Type B pancreatic cell (in vitro differentiated cells): ENCODE results near the gene RPS19. TPM values are rescaled to one million over a fixed set of nuclear protein-coding genes. Genes with fewer than 3 reads are reported as not detected.
"Not testable (repeated sequence)": the region's sequence is repeated elsewhere in the genome, so short reads cannot be mapped to it uniquely, and the experiment has no call there.

Experiments
- DNase-seq: peaks from one replicate; pipeline ENCODE4 v3.0.0; 2021; ENCODE audit warnings: mixed read lengths; ENCODE audit not compliant: unreplicated experiment; ENCODE audit errors: extremely low spot score
- H3K27ac Mint-ChIP-seq: 2 replicates; pipeline ENCODE4 v1.8.0; 2021; ENCODE audit warnings: mild to moderate bottlenecking, mixed read lengths
- H3K27me3 Mint-ChIP-seq: 2 replicates; pipeline ENCODE4 v1.8.0; 2021; ENCODE audit warnings: mixed read lengths
- H3K36me3 Mint-ChIP-seq: 2 replicates; pipeline ENCODE4 v1.8.0; 2021; ENCODE audit warnings: mixed read lengths
- H3K4me1 Mint-ChIP-seq: one replicate; pipeline ENCODE4 v1.8.0; 2021; ENCODE audit warnings: mixed read lengths; ENCODE audit not compliant: unreplicated experiment
- H3K4me3 Mint-ChIP-seq: 2 replicates; pipeline ENCODE4 v1.8.0; 2021; ENCODE audit warnings: mild to moderate bottlenecking, mixed read lengths
- H3K9me3 Mint-ChIP-seq: 2 replicates; pipeline ENCODE4 v1.8.0; 2021; ENCODE audit warnings: mixed read lengths
- CTCF ChIP-seq: fragments of 200-600 bp; sonication (generic); conservative IDR thresholded peaks from 2 replicates; pipeline ENCODE4 v1.5.0; 2021; ENCODE audit warnings: antibody characterized with exemption, mild to moderate bottlenecking
- total RNA-seq: library from RNA; stranded (reverse); gene quantifications from 2 replicates; pipeline ENCODE4 v1.2.1, GENCODE V29; 2021; ENCODE audit warnings: low replicate concordance

RPS19 gene
- total RNA-seq, 1 donor from 2014 or later: 3,159 TPM

DNA sequence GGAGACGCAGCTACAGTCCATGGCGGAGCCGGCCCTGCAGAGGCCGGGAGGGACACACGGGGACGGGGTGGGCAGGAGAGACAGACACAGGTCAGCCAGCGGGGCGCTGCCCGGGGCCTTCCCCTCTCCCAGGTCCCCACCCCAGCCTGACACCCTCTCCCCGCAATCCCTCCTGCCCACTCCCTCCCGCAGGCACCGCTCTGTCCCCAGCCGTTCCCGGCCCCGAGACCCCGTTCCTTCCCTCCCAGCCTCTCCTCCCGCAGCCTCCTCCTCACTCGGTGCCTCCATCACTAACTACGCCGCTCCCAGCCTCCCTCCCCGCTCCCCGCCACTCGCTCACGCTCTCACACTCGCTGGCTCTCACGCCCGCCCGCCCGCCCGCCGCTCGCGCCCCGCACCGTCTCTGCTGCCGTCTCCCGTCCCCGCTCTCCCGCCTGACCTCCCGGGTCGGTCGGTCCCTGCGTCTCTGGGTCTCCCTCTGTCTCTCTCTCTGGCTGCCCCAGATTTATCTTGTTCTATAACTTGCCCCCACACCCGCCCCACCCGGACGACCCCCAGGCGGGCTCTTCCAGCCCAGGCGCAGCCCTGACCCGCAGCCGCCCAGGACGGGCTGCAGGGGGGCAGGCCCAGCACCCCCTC, 53.0 kb downstream of the RPS19 start:
- no peak for TF ChIP-seq CTCF
- H3K36me3 Mint-ChIP-seq: no peaks in the 10 kb centered on the region
- no peaks in the 10 kb centered on the region for H3K9me3 Mint-ChIP-seq
- no peak overlapping the region for H3K4me3 Mint-ChIP-seq
- H3K27me3 Mint-ChIP-seq: peaks cover 50% of the 10 kb centered on the region
- no peak overlapping the region for H3K27ac Mint-ChIP-seq
- no peak for DNase-seq
- H3K4me1 Mint-ChIP-seq: no peaks in the 10 kb centered on the region

DNA sequence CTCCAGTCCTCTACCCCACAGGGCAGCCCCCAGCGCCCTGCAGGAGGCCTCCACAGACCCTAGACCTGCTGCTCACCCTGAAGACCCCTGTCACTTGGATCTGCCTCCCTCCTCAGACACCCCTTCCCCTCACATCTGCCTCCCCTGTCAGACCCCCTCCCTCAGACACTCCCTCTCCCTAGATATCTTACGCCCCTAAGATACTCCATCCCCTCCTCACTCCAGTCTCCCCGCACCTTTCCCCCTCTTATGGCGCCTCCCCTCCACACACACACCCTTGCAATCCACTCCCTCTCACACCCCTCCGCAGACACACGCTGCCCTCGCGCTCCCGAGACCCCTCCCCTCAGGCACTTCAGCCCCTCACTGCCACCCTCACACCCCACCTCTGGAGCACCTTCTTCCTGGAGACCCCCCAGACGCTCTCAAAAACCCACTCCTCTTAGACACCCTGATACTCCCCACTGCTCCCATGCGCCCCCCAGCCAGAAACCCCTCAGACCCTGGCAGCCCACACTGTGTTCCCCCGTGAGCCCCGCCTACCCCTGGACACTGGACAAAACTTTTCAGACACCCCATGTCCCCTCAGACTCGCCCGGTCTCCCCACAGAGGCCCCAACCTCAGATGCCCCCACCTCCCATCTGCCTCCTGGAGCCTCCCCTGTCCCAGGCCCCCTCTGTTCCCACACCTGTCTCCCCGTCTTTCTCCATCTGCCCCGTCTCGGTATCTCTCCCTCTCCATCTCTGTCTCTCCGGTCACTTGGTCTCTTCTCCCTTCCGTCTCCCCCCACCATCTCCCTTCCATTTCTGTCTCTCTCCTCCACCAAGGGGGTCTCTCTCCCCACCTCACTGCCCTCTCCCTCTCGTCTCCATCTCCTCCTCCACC, 53.7 kb downstream of the RPS19 start:
- no peak for TF ChIP-seq CTCF
- Mint-ChIP-seq H3K27ac (no peak overlapping the region), H3K4me3 (no peak overlapping the region), H3K36me3 (no peaks in the 10 kb centered on the region), H3K9me3 (no peaks in the 10 kb centered on the region), H3K4me1 (no peaks in the 10 kb centered on the region), H3K27me3 (peaks cover 50% of the 10 kb centered on the region)
- no peak for DNase-seq

- H3K27me3 Mint-ChIP-seq: peaks cover 46% of the 10 kb centered on the region
- not testable (repeated sequence) for H3K9me3 Mint-ChIP-seq, H3K4me1 Mint-ChIP-seq, DNase-seq, H3K4me3 Mint-ChIP-seq, H3K36me3 Mint-ChIP-seq, H3K27ac Mint-ChIP-seq
These were observed 54.4 kb downstream of the RPS19 start for GRCh38 chr19:41914424-41914834.

- Mint-ChIP-seq H3K4me1 (no peaks in the 10 kb centered on the region), H3K36me3 (no peaks in the 10 kb centered on the region), H3K4me3 (no peak overlapping the region), H3K9me3 (no peaks in the 10 kb centered on the region), H3K27me3 (peaks cover 44% of the 10 kb centered on the region), H3K27ac (no peak overlapping the region)
- no peak for TF ChIP-seq CTCF
- DNase-seq: no peak
These were observed 55.1 kb downstream of the RPS19 start for GRCh38 chr19:41915021-41915775.

- no peak for TF ChIP-seq CTCF
- Mint-ChIP-seq H3K9me3 (no peaks in the 10 kb centered on the region), H3K27ac (no peak overlapping the region), H3K4me3 (no peak overlapping the region), H3K27me3 (peaks cover 38% of the 10 kb centered on the region), H3K36me3 (no peaks in the 10 kb centered on the region), H3K4me1 (no peaks in the 10 kb centered on the region)
- no peak for DNase-seq
These were observed 55.8 kb downstream of the RPS19 start for GRCh38 chr19:41915776-41916414.
